Liver (tissue), 9 donors: ENCODE results near the gene ANKRD13B. TPM values are rescaled to one million over a fixed set of nuclear protein-coding genes. Genes with fewer than 3 reads are reported as not detected.

Experiments
- DNase-seq: peaks from one replicate; pipeline ENCODE4 v3.0.0-alpha.2; 2017; ENCODE audit warnings: low spot score
- H3K27ac ChIP-seq, 2 donors: one replicate each; pipeline ENCODE4 v1.7.0; 2013; ENCODE audit warnings: inconsistent platforms in 2 of 2, low read length in 2 of 2, control low read depth in 1 of 2, low read depth in 1 of 2, mild to moderate bottlenecking in 1 of 2
- H3K27me3 ChIP-seq, 4 donors: one replicate each; pipeline versions ENCODE4 v1.6.1 to v1.7.0; 2013; ENCODE audit warnings: low read length in 3 of 4, inconsistent platforms in 1 of 4, mild to moderate bottlenecking in 1 of 4, moderate library complexity in 1 of 4; ENCODE audit not compliant: control insufficient read depth in 4 of 4, insufficient read depth in 4 of 4
- H3K36me3 ChIP-seq, 4 donors: one replicate each; pipeline versions ENCODE4 v1.6.1 to v1.7.0; 2013; ENCODE audit warnings: low read length in 3 of 4, mild to moderate bottlenecking in 3 of 4, low read depth in 1 of 4, moderate library complexity in 1 of 4; ENCODE audit not compliant: control insufficient read depth in 4 of 4, insufficient read depth in 3 of 4
- H3K4me1 ChIP-seq, 4 donors: one replicate each; pipeline versions ENCODE4 v1.6.1 to v1.7.0; 2013; ENCODE audit warnings: low read length in 3 of 4, mild to moderate bottlenecking in 3 of 4, moderate library complexity in 1 of 4; ENCODE audit not compliant: control insufficient read depth in 4 of 4, insufficient read depth in 4 of 4
- H3K4me3 ChIP-seq, 3 donors: one replicate each; pipeline versions ENCODE4 v1.6.1 to v1.7.0; 2013; ENCODE audit warnings: low read length in 3 of 3, control low read depth in 1 of 3, low read depth in 1 of 3, mild to moderate bottlenecking in 1 of 3
- H3K9ac ChIP-seq, 2 donors: one replicate each; pipeline ENCODE4 v1.7.0; 2013; ENCODE audit warnings: low read length in 2 of 2, mild to moderate bottlenecking in 2 of 2, moderate library complexity in 2 of 2, control low read depth in 1 of 2, low read depth in 1 of 2
- H3K9me3 ChIP-seq, 4 donors: one replicate each; pipeline versions ENCODE4 v1.6.1 to v1.7.0; 2013; ENCODE audit warnings: low read length in 3 of 4; ENCODE audit not compliant: control insufficient read depth in 4 of 4
- EGR1 ChIP-seq, 2 donors: IDR thresholded peaks; 2 replicates each; pipeline ENCODE4 v1.6.1; 2016 to 2018; ENCODE audit warnings: antibody characterized with exemption in 2 of 2, low read depth in 2 of 2
- FOXA2 ChIP-seq: IDR thresholded peaks from 2 replicates; pipeline ENCODE4 v1.6.1; 2016; ENCODE audit warnings: antibody characterized with exemption
- HNF4G ChIP-seq: IDR thresholded peaks from 2 replicates; pipeline ENCODE4 v1.6.1; 2016; ENCODE audit warnings: antibody characterized with exemption
- JUND ChIP-seq, 2 donors: IDR thresholded peaks; 2 replicates each; pipeline ENCODE4 v1.6.1; 2016; ENCODE audit warnings: antibody characterized with exemption in 2 of 2
- NR2F2 ChIP-seq: IDR thresholded peaks from 2 replicates; pipeline ENCODE4 v1.6.1; 2016; ENCODE audit warnings: antibody characterized with exemption
- RAD21 ChIP-seq, 2 donors: IDR thresholded peaks; 2 replicates each; pipeline ENCODE4 v1.6.1; 2016; ENCODE audit warnings: antibody characterized with exemption in 2 of 2, mild to moderate bottlenecking in 2 of 2
- RXRA ChIP-seq, 2 donors: IDR thresholded peaks; 2 replicates each; pipeline ENCODE4 v1.6.1; 2017 to 2018; ENCODE audit warnings: antibody characterized with exemption in 2 of 2, mild to moderate bottlenecking in 1 of 2
- SP1 ChIP-seq: IDR thresholded peaks from 2 replicates; pipeline ENCODE4 v1.6.1; 2018; ENCODE audit warnings: antibody characterized with exemption, mild to moderate bottlenecking
- TAF1 ChIP-seq: conservative IDR thresholded peaks from 2 replicates; pipeline ENCODE4 v1.6.1; 2016; ENCODE audit warnings: antibody characterized with exemption, mild to moderate bottlenecking
- YY1 ChIP-seq: IDR thresholded peaks from 2 replicates; pipeline ENCODE4 v1.6.1; 2016; ENCODE audit warnings: antibody characterized with exemption, mild to moderate bottlenecking
- WGBS: extraction: QIAGEN DNeasy Blood & Tissue Kit; methylation state at CpG from one replicate; pipeline ENCODE4 v1.1.7; 2013; 5-methylcytosine and 5-hydroxymethylcytosine counted together
- polyA plus RNA-seq, 2 donors: library from polyadenylated mRNA; stranded (reverse) in 1 of 2; unstranded in 1 of 2; fragments of 200-250 nt in 1 of 2; fragments of >200 nt in 1 of 2; fragmentation: Nextera tagmentation in 1 of 2; extraction: Ambion mirVana in 1 of 2; gene quantifications; one replicate each; pipeline versions ENCODE4 v1.2.1 to v1.2.3, GENCODE V29; 2013 to 2015
- total RNA-seq, 2 donors: library from RNA; depleted of rRNA; stranded (reverse); fragments of >200 nt; gene quantifications; one replicate each; pipeline ENCODE4 v1.2.3, GENCODE V29; 2014
- TF ChIP-seq, protein P1 (sequence below): IDR thresholded peaks from 2 replicates; pipeline ENCODE4 v1.6.1; 2016; ENCODE audit warnings: antibody characterized with exemption
- TF ChIP-seq, protein P2 (sequence below): IDR thresholded peaks from 2 replicates; pipeline ENCODE4 v1.6.1; 2016; ENCODE audit warnings: antibody characterized with exemption
- TF ChIP-seq, protein P3 (sequence below): IDR thresholded peaks from 2 replicates; pipeline ENCODE4 v1.6.1; 2016; ENCODE audit warnings: antibody characterized with exemption, mild to moderate bottlenecking
- donor health status: healthy.
- donor health status: healthy.
- donor health status: healthy.
- donor health status: healthy.
- donor health status: healthy.

ANKRD13B gene
- total and polyA plus RNA-seq, 4 donors, result 0.06 to 1.6 (median 0.51) TPM

GRCh38 chr17:29586676-29587469 is 6.1 kb upstream of the ANKRD13B start:
- no peaks in the 10 kb centered on the region for H3K9me3 ChIP-seq
- WGBS, result 88% methylated on average over 9 of the region's 9 CpGs

DNA sequence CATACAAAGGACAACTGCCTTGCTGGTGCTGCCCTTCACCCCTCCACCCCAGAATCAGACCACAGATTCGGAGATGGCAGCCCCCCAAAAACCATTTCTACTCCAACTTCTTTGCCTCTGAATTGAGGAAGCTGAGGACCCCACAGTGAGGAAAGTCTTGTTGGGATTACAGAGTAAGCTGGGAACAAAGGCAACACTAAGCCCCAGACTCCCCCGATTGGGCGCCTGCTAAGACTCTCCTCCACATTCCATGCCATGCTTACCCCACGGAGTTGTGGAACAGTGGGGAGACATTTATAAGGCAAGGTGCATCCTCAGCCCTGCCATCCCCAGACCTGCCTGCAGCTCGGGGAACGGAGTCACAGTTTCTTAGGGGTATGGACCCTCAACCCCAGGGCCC is 5.3 kb upstream of the ANKRD13B start:
- Histone ChIP-seq H3K27ac (no peak overlapping the region), H3K4me3 (no peak overlapping the region), H3K27me3 (no peaks in the 10 kb centered on the region), H3K4me1 (peaks cover 4 to 48% (median 38%) of the 10 kb centered on the region in 4 donors), H3K9me3 (no peaks in the 10 kb centered on the region), H3K36me3 (no peaks in the 10 kb centered on the region), H3K9ac (no peak overlapping the region)
- DNase-seq, result no peak
- TF ChIP-seq TAF1 (no peak), SP1 (no peak), EGR1 (IDR thresholded peaks at IDR 0.05; ENCODE audit: low read depth in 2 of 2) (no peak), RAD21 (IDR thresholded peaks at IDR 0.05) (no peak), YY1 (no peak), NR2F2 (no peak)
- TF ChIP-seq, protein P1, sequence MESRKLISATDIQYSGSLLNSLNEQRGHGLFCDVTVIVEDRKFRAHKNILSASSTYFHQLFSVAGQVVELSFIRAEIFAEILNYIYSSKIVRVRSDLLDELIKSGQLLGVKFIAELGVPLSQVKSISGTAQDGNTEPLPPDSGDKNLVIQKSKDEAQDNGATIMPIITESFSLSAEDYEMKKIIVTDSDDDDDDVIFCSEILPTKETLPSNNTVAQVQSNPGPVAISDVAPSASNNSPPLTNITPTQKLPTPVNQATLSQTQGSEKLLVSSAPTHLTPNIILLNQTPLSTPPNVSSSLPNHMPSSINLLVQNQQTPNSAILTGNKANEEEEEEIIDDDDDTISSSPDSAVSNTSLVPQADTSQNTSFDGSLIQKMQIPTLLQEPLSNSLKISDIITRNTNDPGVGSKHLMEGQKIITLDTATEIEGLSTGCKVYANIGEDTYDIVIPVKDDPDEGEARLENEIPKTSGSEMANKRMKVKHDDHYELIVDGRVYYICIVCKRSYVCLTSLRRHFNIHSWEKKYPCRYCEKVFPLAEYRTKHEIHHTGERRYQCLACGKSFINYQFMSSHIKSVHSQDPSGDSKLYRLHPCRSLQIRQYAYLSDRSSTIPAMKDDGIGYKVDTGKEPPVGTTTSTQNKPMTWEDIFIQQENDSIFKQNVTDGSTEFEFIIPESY, result no peak
- TF ChIP-seq, protein P2, sequence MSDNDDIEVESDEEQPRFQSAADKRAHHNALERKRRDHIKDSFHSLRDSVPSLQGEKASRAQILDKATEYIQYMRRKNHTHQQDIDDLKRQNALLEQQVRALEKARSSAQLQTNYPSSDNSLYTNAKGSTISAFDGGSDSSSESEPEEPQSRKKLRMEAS, result no peak
- WGBS, result 94% methylated on average over 6 of the region's 6 CpGs

More at GRCh38 chr17:29586676-29587469, 6.1 kb upstream of the ANKRD13B start:
- TF ChIP-seq RXRA (IDR thresholded peaks at IDR 0.05), result no peak
- TF ChIP-seq, protein P2, result no peak
- TF ChIP-seq YY1, result no peak
- no peak for TF ChIP-seq FOXA2
- TF ChIP-seq, protein P3, sequence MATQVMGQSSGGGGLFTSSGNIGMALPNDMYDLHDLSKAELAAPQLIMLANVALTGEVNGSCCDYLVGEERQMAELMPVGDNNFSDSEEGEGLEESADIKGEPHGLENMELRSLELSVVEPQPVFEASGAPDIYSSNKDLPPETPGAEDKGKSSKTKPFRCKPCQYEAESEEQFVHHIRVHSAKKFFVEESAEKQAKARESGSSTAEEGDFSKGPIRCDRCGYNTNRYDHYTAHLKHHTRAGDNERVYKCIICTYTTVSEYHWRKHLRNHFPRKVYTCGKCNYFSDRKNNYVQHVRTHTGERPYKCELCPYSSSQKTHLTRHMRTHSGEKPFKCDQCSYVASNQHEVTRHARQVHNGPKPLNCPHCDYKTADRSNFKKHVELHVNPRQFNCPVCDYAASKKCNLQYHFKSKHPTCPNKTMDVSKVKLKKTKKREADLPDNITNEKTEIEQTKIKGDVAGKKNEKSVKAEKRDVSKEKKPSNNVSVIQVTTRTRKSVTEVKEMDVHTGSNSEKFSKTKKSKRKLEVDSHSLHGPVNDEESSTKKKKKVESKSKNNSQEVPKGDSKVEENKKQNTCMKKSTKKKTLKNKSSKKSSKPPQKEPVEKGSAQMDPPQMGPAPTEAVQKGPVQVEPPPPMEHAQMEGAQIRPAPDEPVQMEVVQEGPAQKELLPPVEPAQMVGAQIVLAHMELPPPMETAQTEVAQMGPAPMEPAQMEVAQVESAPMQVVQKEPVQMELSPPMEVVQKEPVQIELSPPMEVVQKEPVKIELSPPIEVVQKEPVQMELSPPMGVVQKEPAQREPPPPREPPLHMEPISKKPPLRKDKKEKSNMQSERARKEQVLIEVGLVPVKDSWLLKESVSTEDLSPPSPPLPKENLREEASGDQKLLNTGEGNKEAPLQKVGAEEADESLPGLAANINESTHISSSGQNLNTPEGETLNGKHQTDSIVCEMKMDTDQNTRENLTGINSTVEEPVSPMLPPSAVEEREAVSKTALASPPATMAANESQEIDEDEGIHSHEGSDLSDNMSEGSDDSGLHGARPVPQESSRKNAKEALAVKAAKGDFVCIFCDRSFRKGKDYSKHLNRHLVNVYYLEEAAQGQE, result no peak
- no peak for TF ChIP-seq SP1
- TF ChIP-seq HNF4G, result no peak
- TF ChIP-seq NR2F2, result no peak
- TF ChIP-seq RAD21 (IDR thresholded peaks at IDR 0.05), result no peak
- no peak for TF ChIP-seq JUND (IDR thresholded peaks at IDR 0.05)
- peaks cover 4 to 41% (median 31%) of the 10 kb centered on the region in 4 donors for H3K4me1 ChIP-seq
- DNase-seq, result no peak
- H3K27ac ChIP-seq, result no peak overlapping the region
- peaks cover 0 to 2% (median 0%) of the 10 kb centered on the region in 4 donors for H3K36me3 ChIP-seq
- no peak overlapping the region for H3K9ac ChIP-seq
- H3K4me3 ChIP-seq, result no peak overlapping the region
- no peaks in the 10 kb centered on the region for H3K27me3 ChIP-seq
